ENCODE data around the gene OVCH2. TPM values are rescaled to one million over a fixed set of nuclear protein-coding genes. Genes with fewer than 3 reads are reported as not detected.

Gene OVCH2
- polyA plus RNA-seq, 1 donor from 2014 or later: not detected

- Histone ChIP-seq H3K9ac (ENCODE audit: low read length) (no peak overlapping the region), H3K27me3 (ENCODE audit: insufficient read depth, low read depth, low read length) (no peaks in the 10 kb centered on the region), H4K20me1 (ENCODE audit: insufficient read depth) (no peaks in the 10 kb centered on the region), H3F3A (ENCODE audit: insufficient read depth, low read length, poor library complexity, severe bottlenecking) (no peaks in the 10 kb centered on the region), H3K9me3 (ENCODE audit: low read length) (no peaks in the 10 kb centered on the region), H3K4me2 (ENCODE audit: low read length) (no peak overlapping the region), H3K27ac (ENCODE audit: low read length) (no peak overlapping the region), H3K4me3 (ENCODE audit: low read length) (no peak overlapping the region), H3K36me3 (ENCODE audit: insufficient read depth, low read length) (no peaks in the 10 kb centered on the region), H2AFZ (ENCODE audit: low read depth, low read length) (no peak overlapping the region), H3K79me2 (replicated peaks; ENCODE audit: insufficient read depth, low read length) (no peaks in the 10 kb centered on the region), H3K9me2 (ENCODE audit: insufficient read depth, low read length) (no peaks in the 10 kb centered on the region)
- TF ChIP-seq RAD21 (conservative IDR thresholded peaks at IDR 0.05): no peak
- TF ChIP-seq SMC3 (conservative IDR thresholded peaks at IDR 0.05; ENCODE audit: poor library complexity): no peak
- no peak for TF ChIP-seq EZH2 (IDR thresholded peaks at IDR 0.05; ENCODE audit: borderline replicate concordance, insufficient read depth, low read length, poor library complexity, severe bottlenecking)
- TF ChIP-seq, protein P1, sequence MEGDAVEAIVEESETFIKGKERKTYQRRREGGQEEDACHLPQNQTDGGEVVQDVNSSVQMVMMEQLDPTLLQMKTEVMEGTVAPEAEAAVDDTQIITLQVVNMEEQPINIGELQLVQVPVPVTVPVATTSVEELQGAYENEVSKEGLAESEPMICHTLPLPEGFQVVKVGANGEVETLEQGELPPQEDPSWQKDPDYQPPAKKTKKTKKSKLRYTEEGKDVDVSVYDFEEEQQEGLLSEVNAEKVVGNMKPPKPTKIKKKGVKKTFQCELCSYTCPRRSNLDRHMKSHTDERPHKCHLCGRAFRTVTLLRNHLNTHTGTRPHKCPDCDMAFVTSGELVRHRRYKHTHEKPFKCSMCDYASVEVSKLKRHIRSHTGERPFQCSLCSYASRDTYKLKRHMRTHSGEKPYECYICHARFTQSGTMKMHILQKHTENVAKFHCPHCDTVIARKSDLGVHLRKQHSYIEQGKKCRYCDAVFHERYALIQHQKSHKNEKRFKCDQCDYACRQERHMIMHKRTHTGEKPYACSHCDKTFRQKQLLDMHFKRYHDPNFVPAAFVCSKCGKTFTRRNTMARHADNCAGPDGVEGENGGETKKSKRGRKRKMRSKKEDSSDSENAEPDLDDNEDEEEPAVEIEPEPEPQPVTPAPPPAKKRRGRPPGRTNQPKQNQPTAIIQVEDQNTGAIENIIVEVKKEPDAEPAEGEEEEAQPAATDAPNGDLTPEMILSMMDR (IDR thresholded peaks at IDR 0.05; ENCODE audit: poor library complexity, severe bottlenecking): no peak
- TF ChIP-seq, protein P2, sequence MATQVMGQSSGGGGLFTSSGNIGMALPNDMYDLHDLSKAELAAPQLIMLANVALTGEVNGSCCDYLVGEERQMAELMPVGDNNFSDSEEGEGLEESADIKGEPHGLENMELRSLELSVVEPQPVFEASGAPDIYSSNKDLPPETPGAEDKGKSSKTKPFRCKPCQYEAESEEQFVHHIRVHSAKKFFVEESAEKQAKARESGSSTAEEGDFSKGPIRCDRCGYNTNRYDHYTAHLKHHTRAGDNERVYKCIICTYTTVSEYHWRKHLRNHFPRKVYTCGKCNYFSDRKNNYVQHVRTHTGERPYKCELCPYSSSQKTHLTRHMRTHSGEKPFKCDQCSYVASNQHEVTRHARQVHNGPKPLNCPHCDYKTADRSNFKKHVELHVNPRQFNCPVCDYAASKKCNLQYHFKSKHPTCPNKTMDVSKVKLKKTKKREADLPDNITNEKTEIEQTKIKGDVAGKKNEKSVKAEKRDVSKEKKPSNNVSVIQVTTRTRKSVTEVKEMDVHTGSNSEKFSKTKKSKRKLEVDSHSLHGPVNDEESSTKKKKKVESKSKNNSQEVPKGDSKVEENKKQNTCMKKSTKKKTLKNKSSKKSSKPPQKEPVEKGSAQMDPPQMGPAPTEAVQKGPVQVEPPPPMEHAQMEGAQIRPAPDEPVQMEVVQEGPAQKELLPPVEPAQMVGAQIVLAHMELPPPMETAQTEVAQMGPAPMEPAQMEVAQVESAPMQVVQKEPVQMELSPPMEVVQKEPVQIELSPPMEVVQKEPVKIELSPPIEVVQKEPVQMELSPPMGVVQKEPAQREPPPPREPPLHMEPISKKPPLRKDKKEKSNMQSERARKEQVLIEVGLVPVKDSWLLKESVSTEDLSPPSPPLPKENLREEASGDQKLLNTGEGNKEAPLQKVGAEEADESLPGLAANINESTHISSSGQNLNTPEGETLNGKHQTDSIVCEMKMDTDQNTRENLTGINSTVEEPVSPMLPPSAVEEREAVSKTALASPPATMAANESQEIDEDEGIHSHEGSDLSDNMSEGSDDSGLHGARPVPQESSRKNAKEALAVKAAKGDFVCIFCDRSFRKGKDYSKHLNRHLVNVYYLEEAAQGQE (IDR thresholded peaks at IDR 0.05; ENCODE audit: borderline replicate concordance): no peak
- no peak for TF ChIP-seq TAF1 (IDR thresholded peaks at IDR 0.05; ENCODE audit: low read depth)
- TF ChIP-seq EP300 (conservative IDR thresholded peaks at IDR 0.05; ENCODE audit: poor library complexity, severe bottlenecking): no peak
Measured at GRCh38 chr11:7691759-7692350, 14.4 kb downstream of the OVCH2 start.

GRCh38 chr11:7690648-7691047 is 15.6 kb downstream of the OVCH2 start:
- H3K9ac ChIP-seq (ENCODE audit: low read length): no peak overlapping the region

More at GRCh38 chr11:7690648-7691047, 15.6 kb downstream of the OVCH2 start:
- no peaks in the 10 kb centered on the region for H3F3A ChIP-seq (ENCODE audit: insufficient read depth, low read length, poor library complexity, severe bottlenecking)
- no peaks in the 10 kb centered on the region for H3K79me2 ChIP-seq (replicated peaks; ENCODE audit: insufficient read depth, low read length)
- H3K9me2 ChIP-seq (ENCODE audit: insufficient read depth, low read length): no peaks in the 10 kb centered on the region
- no peaks in the 10 kb centered on the region for H3K27me3 ChIP-seq (ENCODE audit: insufficient read depth, low read depth, low read length)
- H4K20me1 ChIP-seq (ENCODE audit: insufficient read depth): no peaks in the 10 kb centered on the region
- H3K36me3 ChIP-seq (ENCODE audit: insufficient read depth, low read length): no peaks in the 10 kb centered on the region
- TF ChIP-seq, protein P2 (IDR thresholded peaks at IDR 0.05; ENCODE audit: borderline replicate concordance): no peak
- no peak for TF ChIP-seq SMC3 (conservative IDR thresholded peaks at IDR 0.05; ENCODE audit: poor library complexity)
- no peak for TF ChIP-seq EZH2 (IDR thresholded peaks at IDR 0.05; ENCODE audit: borderline replicate concordance, insufficient read depth, low read length, poor library complexity, severe bottlenecking)
- TF ChIP-seq TAF1 (IDR thresholded peaks at IDR 0.05; ENCODE audit: low read depth): no peak
- TF ChIP-seq RAD21 (conservative IDR thresholded peaks at IDR 0.05): no peak
- TF ChIP-seq POLR2AphosphoS5 (IDR thresholded peaks at IDR 0.05): no peak
- TF ChIP-seq EP300 (conservative IDR thresholded peaks at IDR 0.05; ENCODE audit: poor library complexity, severe bottlenecking): no peak
- TF ChIP-seq MXI1 (conservative IDR thresholded peaks at IDR 0.05; ENCODE audit: poor library complexity, severe bottlenecking): no peak
- TF ChIP-seq, protein P1 (IDR thresholded peaks at IDR 0.05; ENCODE audit: poor library complexity, severe bottlenecking): no peak
- no peak overlapping the region for H3K27ac ChIP-seq (ENCODE audit: low read length)
- no peaks in the 10 kb centered on the region for H3K9me3 ChIP-seq (ENCODE audit: low read length)
- H2AFZ ChIP-seq (ENCODE audit: low read depth, low read length): no peak overlapping the region
- no peak overlapping the region for H3K4me3 ChIP-seq (ENCODE audit: low read length)
- H3K4me2 ChIP-seq (ENCODE audit: low read length): no peak overlapping the region
